Cardiac muscle cell (in vitro differentiated cells and primary cell): ENCODE measurements around the gene ATP2B2. TPM values are rescaled to one million over a fixed set of nuclear protein-coding genes. Genes with fewer than 3 reads are reported as not detected.

Source experiments
- DNase-seq, 2 donors: peaks; one replicate each; pipeline versions ENCODE4 v3.0.0 to v3.0.0-alpha.2; 2010 to 2017; ENCODE audit warnings: low read depth in 1 of 2, low spot score in 1 of 2
- H3K27ac ChIP-seq: fragments of 200-600 bp; sonication (generic); 2 replicates; pipeline ENCODE4 v1.5.1; 2016
- H3K27me3 ChIP-seq: fragments of 200-600 bp; sonication (generic); 2 replicates; pipeline ENCODE4 v1.6.0; 2016; ENCODE audit warnings: control low read depth
- H3K36me3 ChIP-seq: fragments of 200-600 bp; sonication (generic); 2 replicates; pipeline ENCODE4 v1.5.1; 2016; ENCODE audit warnings: control low read depth
- H3K4me1 ChIP-seq: fragments of 200-600 bp; sonication (generic); 2 replicates; pipeline ENCODE4 v1.8.1; 2017; ENCODE audit warnings: low read depth, mild to moderate bottlenecking, mixed run types
- H3K4me3 ChIP-seq: fragments of 200-600 bp; sonication (generic); 2 replicates; pipeline ENCODE4 v1.5.1; 2016; ENCODE audit warnings: mild to moderate bottlenecking
- H3K9me3 ChIP-seq: fragments of 200-600 bp; sonication (generic); 2 replicates; pipeline ENCODE4 v1.5.1; 2017; ENCODE audit warnings: low read depth, mild to moderate bottlenecking, control low read depth
- polyA plus RNA-seq: library from polyadenylated mRNA; unstranded; fragments of >200 nt; fragmentation: Nextera tagmentation; extraction: Ambion mirVana; gene quantifications from 2 replicates; pipeline ENCODE4 v1.2.1, GENCODE V29; 2016
- total RNA-seq: library from RNA; depleted of rRNA; stranded (reverse); fragments of >200 nt; gene quantifications from 2 replicates; pipeline ENCODE4 v1.2.3, GENCODE V29; 2016
- TF ChIP-seq, protein P1 (sequence below): IDR thresholded peaks from 2 replicates; pipeline ENCODE4 v1.5.1; 2012; ENCODE audit warnings: low read depth, mild to moderate bottlenecking, low read length

The ATP2B2 gene
- total and polyA plus RNA-seq, 2 experiments from 2014 or later, result 0.22 to 0.77 TPM

DNA sequence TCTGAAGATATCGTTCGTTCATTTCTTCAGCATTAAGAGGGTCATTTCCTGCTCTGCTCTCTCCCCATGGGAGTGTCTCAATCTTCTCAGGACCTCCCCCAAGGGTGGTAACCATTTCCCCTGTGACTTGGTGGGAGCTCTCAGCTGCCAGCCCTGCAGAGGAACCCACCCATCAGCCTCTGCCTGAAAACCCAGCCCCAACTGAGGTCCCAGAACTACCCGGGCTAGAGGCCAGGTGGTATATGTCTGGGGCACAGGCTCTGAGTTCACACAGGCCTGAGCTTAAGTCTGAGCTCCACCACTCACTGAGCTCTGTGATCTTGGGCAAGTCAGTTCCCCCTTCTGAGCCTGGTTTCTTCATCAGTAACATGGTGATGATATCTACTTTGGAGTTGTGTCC is 10.0 kb upstream of the ATP2B2 start:
- H3K9me3 ChIP-seq, result no peaks in the 10 kb centered on the region
- no peaks in the 10 kb centered on the region for H3K36me3 ChIP-seq
- no peaks in the 10 kb centered on the region for H3K27me3 ChIP-seq
- DNase-seq, result no peak
- TF ChIP-seq, protein P1, sequence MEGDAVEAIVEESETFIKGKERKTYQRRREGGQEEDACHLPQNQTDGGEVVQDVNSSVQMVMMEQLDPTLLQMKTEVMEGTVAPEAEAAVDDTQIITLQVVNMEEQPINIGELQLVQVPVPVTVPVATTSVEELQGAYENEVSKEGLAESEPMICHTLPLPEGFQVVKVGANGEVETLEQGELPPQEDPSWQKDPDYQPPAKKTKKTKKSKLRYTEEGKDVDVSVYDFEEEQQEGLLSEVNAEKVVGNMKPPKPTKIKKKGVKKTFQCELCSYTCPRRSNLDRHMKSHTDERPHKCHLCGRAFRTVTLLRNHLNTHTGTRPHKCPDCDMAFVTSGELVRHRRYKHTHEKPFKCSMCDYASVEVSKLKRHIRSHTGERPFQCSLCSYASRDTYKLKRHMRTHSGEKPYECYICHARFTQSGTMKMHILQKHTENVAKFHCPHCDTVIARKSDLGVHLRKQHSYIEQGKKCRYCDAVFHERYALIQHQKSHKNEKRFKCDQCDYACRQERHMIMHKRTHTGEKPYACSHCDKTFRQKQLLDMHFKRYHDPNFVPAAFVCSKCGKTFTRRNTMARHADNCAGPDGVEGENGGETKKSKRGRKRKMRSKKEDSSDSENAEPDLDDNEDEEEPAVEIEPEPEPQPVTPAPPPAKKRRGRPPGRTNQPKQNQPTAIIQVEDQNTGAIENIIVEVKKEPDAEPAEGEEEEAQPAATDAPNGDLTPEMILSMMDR, result no peak
- peaks cover 29% of the 10 kb centered on the region for H3K4me1 ChIP-seq
- no peak overlapping the region for H3K4me3 ChIP-seq
- H3K27ac ChIP-seq, result no peak overlapping the region

DNA sequence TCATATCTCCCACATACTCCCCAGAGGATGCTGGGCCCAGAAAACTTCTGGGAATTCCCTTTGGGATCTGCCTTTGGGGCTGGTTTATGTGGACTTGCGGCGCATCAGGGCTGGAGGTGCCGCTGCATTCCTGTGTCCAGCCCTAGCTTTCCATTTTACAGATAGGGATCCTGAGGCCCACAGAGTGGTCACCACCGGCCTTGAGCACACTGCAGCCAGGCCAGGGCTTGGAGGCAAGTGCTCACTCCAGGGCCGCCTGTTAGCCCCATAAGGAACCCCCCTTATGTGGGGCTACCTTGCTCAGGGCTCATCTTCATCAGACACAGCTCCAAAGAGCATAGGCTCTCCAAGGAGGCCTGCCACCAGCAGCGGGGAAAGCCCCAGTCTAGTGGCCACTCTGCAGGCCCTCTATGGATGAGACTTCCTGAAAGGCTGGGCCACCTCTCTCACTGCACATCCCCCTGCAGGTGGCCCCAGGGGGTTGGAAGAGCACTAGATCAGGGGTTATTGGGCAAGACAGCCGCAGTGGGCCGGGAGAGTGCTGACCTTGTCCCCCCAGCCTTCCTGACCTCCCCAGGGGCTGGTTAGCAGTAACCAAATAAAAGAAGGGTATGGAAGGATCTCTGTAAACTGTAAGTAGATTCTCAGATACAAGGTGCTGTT is 9.2 kb upstream of the ATP2B2 start:
- no peaks in the 10 kb centered on the region for H3K36me3 ChIP-seq
- H3K27ac ChIP-seq, result no peak overlapping the region
- DNase-seq, result no peak
- no peaks in the 10 kb centered on the region for H3K9me3 ChIP-seq
- no peak overlapping the region for H3K4me3 ChIP-seq
- peaks cover 29% of the 10 kb centered on the region for H3K4me1 ChIP-seq
- H3K27me3 ChIP-seq, result no peaks in the 10 kb centered on the region
- TF ChIP-seq, protein P1, result no peak

DNA sequence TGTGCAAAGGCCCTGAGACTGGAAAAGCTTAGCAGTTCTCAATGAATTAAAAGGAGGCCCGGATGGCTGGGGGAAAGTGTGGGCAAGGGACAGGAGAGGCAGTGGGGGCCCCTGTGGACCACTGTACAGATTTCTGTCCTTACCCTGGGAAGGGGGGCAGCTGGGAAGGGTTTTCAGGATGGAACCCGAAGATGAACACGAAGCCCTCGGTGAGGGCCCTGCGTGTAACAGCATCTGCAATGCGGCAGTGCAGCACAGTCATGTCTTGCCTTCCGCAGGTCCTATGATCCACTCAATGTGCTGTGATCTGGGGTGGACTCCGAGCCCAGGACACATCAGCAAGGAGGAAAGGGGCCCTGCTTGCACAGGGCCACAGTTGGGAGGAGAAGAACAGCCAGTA is 7.9 kb upstream of the ATP2B2 start:
- Histone ChIP-seq H3K36me3 (no peaks in the 10 kb centered on the region), H3K27ac (no peak overlapping the region), H3K4me3 (no peak overlapping the region), H3K4me1 (peaks cover 23% of the 10 kb centered on the region), H3K27me3 (no peaks in the 10 kb centered on the region), H3K9me3 (no peaks in the 10 kb centered on the region)
- TF ChIP-seq, protein P1, result no peak
- no peak for DNase-seq

DNA sequence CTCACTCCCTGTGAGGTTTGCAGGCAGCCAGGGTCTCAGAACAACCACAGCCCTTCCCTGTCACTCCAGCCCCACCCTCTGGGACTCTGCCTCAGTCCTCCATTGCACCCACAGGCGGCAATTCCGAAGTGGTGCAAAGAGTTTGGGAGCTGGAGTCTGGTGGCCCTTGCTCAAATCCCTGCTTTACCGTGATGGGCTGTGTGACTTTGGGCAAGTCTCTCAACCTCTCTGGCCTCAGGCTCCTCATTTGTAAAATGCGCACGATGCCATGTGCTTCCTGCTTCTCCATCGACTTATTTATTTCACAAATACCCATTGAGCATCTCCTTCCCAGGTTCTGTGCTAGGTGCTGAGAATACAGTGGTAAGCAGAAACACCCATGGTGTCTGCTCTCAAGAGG is 7.3 kb upstream of the ATP2B2 start:
- no peak overlapping the region for H3K4me3 ChIP-seq
- H3K27me3 ChIP-seq, result no peaks in the 10 kb centered on the region
- H3K4me1 ChIP-seq, result peaks cover 17% of the 10 kb centered on the region
- DNase-seq, result no peak
- H3K36me3 ChIP-seq, result no peaks in the 10 kb centered on the region
- H3K9me3 ChIP-seq, result no peaks in the 10 kb centered on the region
- TF ChIP-seq, protein P1, result no peak
- H3K27ac ChIP-seq, result no peak overlapping the region

DNA sequence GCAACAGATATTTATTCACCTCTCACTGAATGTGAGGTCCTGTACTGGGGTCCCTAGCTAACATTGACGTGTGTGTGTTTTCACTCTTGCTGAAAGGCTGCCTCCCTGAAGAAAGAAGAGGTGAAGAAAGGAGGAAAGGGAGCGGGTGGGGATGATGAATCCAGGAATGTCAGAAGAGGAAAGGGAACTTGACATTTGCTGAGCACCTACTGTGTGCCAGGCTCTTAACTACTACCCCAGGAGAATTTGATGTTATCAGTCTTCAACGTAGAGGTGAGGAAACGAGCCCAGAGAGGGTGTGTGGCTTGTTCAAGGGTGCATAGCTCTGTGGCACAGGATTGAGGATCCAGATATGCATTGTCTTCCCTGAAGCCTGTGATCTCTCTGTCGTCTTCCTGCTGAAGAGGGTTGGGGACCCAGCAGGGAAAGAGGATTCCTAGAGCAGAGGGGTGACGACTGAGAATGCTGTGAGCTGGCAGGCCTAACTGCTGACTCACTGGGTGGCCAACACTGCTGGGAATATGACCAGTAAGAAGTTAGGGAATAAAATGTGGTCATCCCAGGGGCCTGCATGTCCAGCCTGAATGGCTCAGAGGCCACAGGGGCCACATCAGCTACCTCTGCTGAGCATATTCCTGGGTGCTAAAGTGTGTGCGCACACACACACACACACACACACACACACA is 6.6 kb upstream of the ATP2B2 start:
- H3K4me1 ChIP-seq, result peaks cover 10% of the 10 kb centered on the region
- no peaks in the 10 kb centered on the region for H3K9me3 ChIP-seq
- no peaks in the 10 kb centered on the region for H3K36me3 ChIP-seq
- TF ChIP-seq, protein P1, result no peak
- no peak overlapping the region for H3K4me3 ChIP-seq
- DNase-seq, result peak in 1 of 2 donors; percentile 47
- no peaks in the 10 kb centered on the region for H3K27me3 ChIP-seq
- H3K27ac ChIP-seq, result no peak overlapping the region
